Measurements from ENCODE around the gene ZNF775.

ZNF775 gene

GRCh38 chr7:150398108-150398964 lies 19.2 kb downstream of the ZNF775 start:
- DNase-seq (ENCODE audit: extremely low spot score, insufficient read length, low read depth) (no peak), FAIRE-seq (no peak)

- DNase-seq (ENCODE audit: extremely low spot score, insufficient read length, low read depth) (no peak), FAIRE-seq (no peak)
These were observed 19.8 kb downstream of the ZNF775 start for GRCh38 chr7:150398965-150399320.

GRCh38 chr7:150399421-150400007 lies 20.4 kb downstream of the ZNF775 start:
- DNase-seq (ENCODE audit: extremely low spot score, insufficient read length, low read depth): no peak
- FAIRE-seq: no peak

- FAIRE-seq (no peak), DNase-seq (ENCODE audit: extremely low spot score, insufficient read length, low read depth) (no peak)
These were observed 21.1 kb downstream of the ZNF775 start for GRCh38 chr7:150400008-150400787.

- DNase-seq (ENCODE audit: extremely low spot score, insufficient read length, low read depth) (no peak), FAIRE-seq (no peak)
These were observed 21.8 kb downstream of the ZNF775 start for GRCh38 chr7:150400788-150401423.

- DNase-seq (ENCODE audit: extremely low spot score, insufficient read length, low read depth): no peak
- FAIRE-seq: peak; percentile 65
These were observed 22.3 kb downstream of the ZNF775 start for GRCh38 chr7:150401424-150401790.

GRCh38 chr7:150401861-150402631 lies 22.9 kb downstream of the ZNF775 start:
- no peak for FAIRE-seq

GRCh38 chr7:150402671-150403321 lies 23.7 kb downstream of the ZNF775 start:
- no peak for FAIRE-seq
- DNase-seq (ENCODE audit: extremely low spot score, insufficient read length, low read depth): no peak

More at GRCh38 chr7:150401861-150402631, 22.9 kb downstream of the ZNF775 start:
- no peak for DNase-seq (ENCODE audit: extremely low spot score, insufficient read length, low read depth)

GRCh38 chr7:150403376-150404171 lies 24.4 kb downstream of the ZNF775 start:
- DNase-seq (ENCODE audit: extremely low spot score, insufficient read length, low read depth) (no peak), FAIRE-seq (no peak)

- no peak for DNase-seq (ENCODE audit: extremely low spot score, insufficient read length, low read depth)
- peak; percentile 60 for FAIRE-seq
These were observed 25.2 kb downstream of the ZNF775 start for GRCh38 chr7:150404172-150404804.

GRCh38 chr7:150404805-150405583 lies 25.9 kb downstream of the ZNF775 start:
- DNase-seq (ENCODE audit: extremely low spot score, insufficient read length, low read depth) (peak; percentile 73), FAIRE-seq (peak; percentile 84)

GRCh38 chr7:150405584-150406311 lies 26.6 kb downstream of the ZNF775 start:
- no peak for DNase-seq (ENCODE audit: extremely low spot score, insufficient read length, low read depth)
- FAIRE-seq: no peak

- DNase-seq (ENCODE audit: extremely low spot score, insufficient read length, low read depth) (no peak), FAIRE-seq (no peak)
These were observed 27.1 kb downstream of the ZNF775 start for GRCh38 chr7:150406312-150406566.

- peak; percentile 95 for FAIRE-seq
- no peak for DNase-seq (ENCODE audit: extremely low spot score, insufficient read length, low read depth)
These were observed 27.7 kb downstream of the ZNF775 start for GRCh38 chr7:150406567-150407421.

GRCh38 chr7:150407588-150408392 lies 28.7 kb downstream of the ZNF775 start:
- DNase-seq (ENCODE audit: extremely low spot score, insufficient read length, low read depth) (no peak), FAIRE-seq (no peak)
